ENCODE results near the gene BLOC1S5. TPM values are rescaled to one million over a fixed set of nuclear protein-coding genes. Genes with fewer than 3 reads are reported as not detected.
"Not testable (repeated sequence)": the region's sequence is repeated elsewhere in the genome, so short reads cannot be mapped to it uniquely, and the experiment has no call there.

BLOC1S5 gene
- total RNA-seq, 1 donor from 2014 or later = 20.8 TPM

GRCh38 chr6:7999201-7999600, 65.0 kb downstream of the BLOC1S5 start:
- FAIRE-seq = no peak
- DNase-seq (ENCODE audit: low spot score in 2 of 2) = no peak

GRCh38 chr6:7998103-7998725, 66.0 kb downstream of the BLOC1S5 start:
- DNase-seq (ENCODE audit: low spot score in 2 of 2) (no peak), FAIRE-seq (no peak)

GRCh38 chr6:7997286-7997685, 66.9 kb downstream of the BLOC1S5 start:
- no peak for FAIRE-seq
- DNase-seq (ENCODE audit: low spot score in 2 of 2) = no peak

GRCh38 chr6:7996538-7997111, 67.6 kb downstream of the BLOC1S5 start:
- FAIRE-seq (no peak), DNase-seq (ENCODE audit: low spot score in 2 of 2) (no peak)

- DNase-seq (ENCODE audit: low spot score in 2 of 2) (no peak), FAIRE-seq (no peak)
Measured at GRCh38 chr6:7993952-7994351, 70.2 kb downstream of the BLOC1S5 start.

- FAIRE-seq (no peak), DNase-seq (ENCODE audit: low spot score in 2 of 2) (no peak)
Measured at GRCh38 chr6:7993399-7993798, 70.8 kb downstream of the BLOC1S5 start.

GRCh38 chr6:7992002-7992815, 72.0 kb downstream of the BLOC1S5 start:
- no peak for FAIRE-seq

GRCh38 chr6:7991536-7991935, 72.7 kb downstream of the BLOC1S5 start:
- FAIRE-seq = no peak
- no peak for DNase-seq (ENCODE audit: low spot score in 2 of 2)

More at GRCh38 chr6:7992002-7992815, 72.0 kb downstream of the BLOC1S5 start:
- DNase-seq (ENCODE audit: low spot score in 2 of 2) = peak; percentile 35 to 56

GRCh38 chr6:7986219-7986618, 78.0 kb downstream of the BLOC1S5 start:
- DNase-seq (ENCODE audit: low spot score in 2 of 2) (no peak), FAIRE-seq (no peak)

- DNase-seq (ENCODE audit: low spot score in 2 of 2); FAIRE-seq: not testable (repeated sequence)
Measured at GRCh38 chr6:7983967-7984366, 80.2 kb downstream of the BLOC1S5 start.

GRCh38 chr6:7979831-7980230, 84.4 kb downstream of the BLOC1S5 start:
- DNase-seq (ENCODE audit: low spot score in 2 of 2) = no peak
- no peak for FAIRE-seq

- no peak for DNase-seq (ENCODE audit: low spot score in 2 of 2)
- no peak for FAIRE-seq
Measured at GRCh38 chr6:7978736-7979135, 85.5 kb downstream of the BLOC1S5 start.

- DNase-seq (ENCODE audit: low spot score in 2 of 2) = no peak
- no peak for FAIRE-seq
Measured at GRCh38 chr6:7976485-7977056, 87.6 kb downstream of the BLOC1S5 start.

GRCh38 chr6:7975764-7976146, 88.4 kb downstream of the BLOC1S5 start:
- no peak for FAIRE-seq
- no peak for DNase-seq (ENCODE audit: low spot score in 2 of 2)

GRCh38 chr6:7974938-7975763, 89.0 kb downstream of the BLOC1S5 start:
- no peak for FAIRE-seq

GRCh38 chr6:7974565-7974937, 89.6 kb downstream of the BLOC1S5 start:
- FAIRE-seq = no peak
- DNase-seq (ENCODE audit: low spot score in 2 of 2) = no peak

More at GRCh38 chr6:7974938-7975763, 89.0 kb downstream of the BLOC1S5 start:
- DNase-seq (ENCODE audit: low spot score in 2 of 2) = peak; percentile 46 to 53

- FAIRE-seq = no peak
- no peak for DNase-seq (ENCODE audit: low spot score in 2 of 2)
Measured at GRCh38 chr6:7973584-7973983, 90.6 kb downstream of the BLOC1S5 start.

GRCh38 chr6:7971499-7971898, 92.7 kb downstream of the BLOC1S5 start:
- FAIRE-seq = no peak
- DNase-seq (ENCODE audit: low spot score in 2 of 2) = no peak

- DNase-seq (ENCODE audit: low spot score in 2 of 2) = no peak
- FAIRE-seq = no peak
Measured at GRCh38 chr6:7970616-7971015, 93.6 kb downstream of the BLOC1S5 start.
